HS-27A (cell line): Measurements from ENCODE around the gene ZNF488.

Experiments used
- DNase-seq: peaks from one replicate; pipeline ENCODE4 v3.0.0-alpha.2; 2012; ENCODE audit warnings: low read depth, missing footprints

The ZNF488 gene

GRCh38 chr10:47366181-47366631 lies 17.9 kb downstream of the ZNF488 start:
- DNase-seq, result no peak

DNA sequence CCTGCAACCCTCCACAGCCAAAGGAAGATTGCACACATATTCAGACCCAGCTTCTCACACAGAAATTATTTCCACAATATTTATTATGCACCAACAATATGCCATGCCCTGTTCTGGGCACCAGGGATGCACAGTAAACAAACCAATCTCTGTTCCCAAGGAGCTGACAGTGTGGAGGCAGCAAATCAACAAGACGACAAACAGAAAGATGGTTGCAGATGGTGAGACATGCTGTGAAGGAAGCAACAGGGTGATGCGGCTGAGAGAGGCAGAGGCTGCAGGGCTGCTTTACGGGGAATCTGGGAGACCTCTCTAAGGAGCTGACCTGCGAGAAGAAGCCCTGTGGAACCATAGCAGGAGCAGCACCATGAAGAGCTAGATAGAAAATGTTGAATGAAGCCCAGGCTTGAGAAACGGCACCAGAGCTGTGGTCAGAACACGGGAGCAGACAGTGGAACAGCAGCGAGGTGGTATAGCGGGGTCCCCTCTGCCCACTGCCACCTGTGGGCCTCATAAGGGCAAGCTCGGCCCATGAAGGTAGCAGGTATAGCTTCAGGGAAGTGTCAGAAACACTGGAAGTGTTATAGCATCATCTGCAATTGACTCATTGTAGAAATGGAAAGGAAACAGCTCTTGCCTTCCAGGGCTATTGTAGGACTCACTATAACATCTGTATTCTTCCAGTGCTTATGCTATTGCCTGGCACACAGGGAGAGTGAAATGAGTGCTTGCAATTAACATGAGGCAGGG lies 18.5 kb downstream of the ZNF488 start:
- no peak for DNase-seq

DNA sequence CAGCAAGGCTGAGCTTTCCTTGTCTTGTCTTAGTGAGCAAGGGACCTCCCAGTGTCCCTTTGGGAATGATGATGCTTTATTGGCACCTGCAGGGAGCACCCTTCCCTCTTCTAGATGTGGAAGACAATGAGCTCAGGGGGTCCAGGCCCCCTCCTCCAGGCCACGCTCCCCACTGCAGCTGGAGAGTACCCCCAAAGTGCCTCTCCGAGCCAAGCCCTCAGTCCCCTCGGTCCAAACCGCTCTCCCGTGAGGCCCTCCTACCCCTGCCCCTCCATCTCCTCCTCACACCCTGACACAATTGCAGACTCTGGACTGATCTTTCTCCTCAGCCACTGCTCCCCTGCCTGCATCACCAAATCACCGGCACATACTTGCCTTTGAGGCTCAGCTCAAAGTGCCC lies 19.2 kb downstream of the ZNF488 start:
- no peak for DNase-seq

DNA sequence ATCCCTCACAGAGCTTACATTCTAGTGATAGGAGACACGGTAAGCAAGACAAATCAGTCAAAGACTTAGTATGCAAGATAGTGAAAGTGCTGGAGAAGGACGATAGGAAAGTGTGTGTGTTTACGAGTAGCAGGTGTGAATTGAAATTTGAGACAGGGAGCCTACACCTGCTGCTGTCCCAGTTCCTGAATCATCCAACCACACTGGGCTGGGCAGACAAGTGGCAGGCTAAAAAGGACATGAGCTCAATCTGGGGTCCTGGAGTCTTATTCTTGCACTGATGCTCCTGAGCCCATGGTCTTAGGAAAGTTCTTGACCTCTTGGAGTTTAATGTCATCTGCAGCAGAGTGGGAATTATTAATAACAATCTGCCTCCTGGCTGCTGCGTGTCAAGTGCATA lies 19.7 kb downstream of the ZNF488 start:
- DNase-seq, result no peak

DNA sequence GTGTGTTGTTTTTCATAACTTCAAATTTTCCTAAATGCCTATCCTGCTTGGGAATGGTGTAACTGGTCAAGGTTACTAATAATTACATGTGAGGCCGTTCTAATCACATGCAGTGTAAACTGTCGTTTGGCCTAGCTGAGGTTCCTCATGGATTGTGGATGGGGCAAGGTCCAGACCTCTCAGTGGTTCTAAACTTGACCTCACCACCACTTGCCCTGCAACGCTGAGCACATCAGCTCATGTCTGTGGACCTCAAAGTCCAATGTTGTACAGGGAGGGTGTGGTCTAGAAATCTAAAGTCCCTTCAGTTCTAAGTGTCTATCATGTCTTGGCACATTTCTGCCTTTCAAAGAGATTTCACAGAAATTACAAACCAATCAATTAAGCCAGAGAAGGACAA lies 20.3 kb downstream of the ZNF488 start:
- DNase-seq, result no peak

- DNase-seq, result no peak
Observed at GRCh38 chr10:47362199-47362598, 21.9 kb downstream of the ZNF488 start.

GRCh38 chr10:47361293-47361692 lies 22.8 kb downstream of the ZNF488 start:
- DNase-seq, result no peak

DNA sequence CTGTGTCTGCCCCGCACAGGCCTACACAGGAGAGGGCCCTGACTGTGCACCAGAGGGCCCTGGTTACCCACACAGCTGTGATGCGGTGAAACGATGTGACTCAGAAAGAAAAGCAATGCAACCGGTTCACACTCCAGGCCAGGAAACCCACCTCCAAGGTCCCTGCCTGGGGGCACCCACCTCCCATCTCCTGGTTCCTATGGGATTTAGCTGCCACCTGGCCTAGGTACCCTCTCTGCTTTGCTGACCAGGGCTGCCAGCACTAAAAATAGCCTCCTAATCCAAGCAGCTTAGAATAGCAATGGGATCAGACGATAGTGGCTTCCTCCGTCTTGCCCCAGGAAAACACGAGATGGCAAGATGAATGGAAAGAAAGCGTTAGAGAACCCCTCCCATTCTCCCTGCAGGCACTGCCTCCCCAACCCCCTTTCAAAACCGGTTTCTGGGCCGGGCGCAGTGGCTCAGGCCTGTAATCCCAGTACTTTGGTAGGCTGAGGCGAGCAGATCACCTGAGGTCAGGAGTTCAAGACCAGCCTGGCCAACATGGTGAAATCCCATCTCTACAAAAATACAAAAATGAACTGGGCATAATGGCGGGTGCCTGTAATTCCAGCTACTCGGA lies 23.6 kb downstream of the ZNF488 start:
- no peak for DNase-seq

- no peak for DNase-seq
Observed at GRCh38 chr10:47359626-47360418, 24.3 kb downstream of the ZNF488 start.

DNA sequence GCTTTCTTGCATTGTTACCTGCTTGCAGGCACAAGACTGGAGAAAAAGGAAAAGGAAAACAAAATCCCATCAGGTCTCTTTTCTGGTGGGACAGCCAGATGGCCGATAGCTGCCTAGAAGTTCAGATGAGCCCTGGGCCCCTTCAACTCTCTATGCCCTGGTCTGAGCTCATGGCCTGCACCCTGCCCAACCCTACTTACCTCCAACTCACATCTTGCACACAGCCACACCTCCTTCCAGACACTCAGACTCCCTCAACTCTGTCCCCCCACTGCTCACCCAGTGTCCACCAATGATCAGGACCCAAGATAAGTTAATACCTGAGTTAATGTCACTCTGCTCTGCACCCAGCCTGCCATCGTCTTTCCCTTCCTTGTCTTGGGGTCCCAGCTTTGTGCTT lies 25.0 kb downstream of the ZNF488 start:
- no peak for DNase-seq

DNA sequence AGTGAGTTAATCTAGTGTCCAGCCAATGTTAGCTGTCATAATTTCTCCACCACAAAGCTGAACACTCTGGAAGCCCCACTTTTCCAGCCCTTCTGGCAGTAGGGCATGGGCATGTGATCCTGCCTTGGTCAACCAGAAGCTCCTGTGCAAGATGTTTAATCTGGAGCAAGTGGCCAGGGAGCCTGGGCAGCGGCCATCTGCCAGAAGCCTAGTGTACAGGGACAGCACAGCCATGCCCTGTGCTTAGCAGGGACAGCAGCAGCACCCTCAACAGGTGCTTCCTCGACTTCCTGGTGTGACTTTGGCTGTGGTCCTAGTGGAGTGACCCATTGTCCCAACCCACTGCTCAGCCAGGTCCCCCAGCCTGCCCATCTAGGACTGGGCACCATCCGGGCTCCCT lies 25.6 kb downstream of the ZNF488 start:
- DNase-seq, result no peak

DNA sequence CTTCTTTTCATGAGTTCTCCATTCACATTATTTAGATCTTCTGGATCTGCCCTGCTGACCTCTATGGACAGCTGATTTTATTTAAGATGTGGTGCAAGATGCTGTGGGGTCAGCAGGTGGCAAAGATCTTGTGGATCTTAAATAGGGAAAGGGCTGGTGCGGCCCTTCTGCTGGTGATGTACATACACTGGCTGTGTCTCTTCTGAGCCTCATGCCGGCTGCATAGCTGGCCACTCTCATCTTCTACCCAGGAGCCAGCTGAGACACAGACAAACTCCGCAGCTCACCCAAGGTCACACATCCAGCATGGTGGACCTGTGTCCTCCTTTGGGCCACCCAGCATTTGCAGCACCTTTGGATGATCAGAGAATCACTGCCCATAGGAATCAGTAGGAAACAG lies 26.2 kb downstream of the ZNF488 start:
- DNase-seq, result no peak

DNA sequence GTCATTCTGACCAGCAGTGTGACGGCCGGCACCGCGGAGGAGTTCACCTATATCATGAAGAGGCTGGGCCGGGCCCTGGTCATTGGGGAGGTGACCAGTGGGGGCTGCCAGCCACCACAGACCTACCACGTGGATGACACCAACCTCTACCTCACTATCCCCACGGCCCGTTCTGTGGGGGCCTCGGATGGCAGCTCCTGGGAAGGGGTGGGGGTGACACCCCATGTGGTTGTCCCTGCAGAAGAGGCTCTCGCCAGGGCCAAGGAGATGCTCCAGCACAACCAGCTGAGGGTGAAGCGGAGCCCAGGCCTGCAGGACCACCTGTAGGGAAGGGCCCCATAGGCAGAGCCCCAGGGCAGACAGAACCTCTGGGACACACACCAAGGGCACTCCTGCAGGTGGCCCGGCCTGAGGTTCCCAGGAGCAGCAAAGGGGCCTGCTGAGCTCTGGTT lies 26.9 kb downstream of the ZNF488 start:
- no peak for DNase-seq

DNA sequence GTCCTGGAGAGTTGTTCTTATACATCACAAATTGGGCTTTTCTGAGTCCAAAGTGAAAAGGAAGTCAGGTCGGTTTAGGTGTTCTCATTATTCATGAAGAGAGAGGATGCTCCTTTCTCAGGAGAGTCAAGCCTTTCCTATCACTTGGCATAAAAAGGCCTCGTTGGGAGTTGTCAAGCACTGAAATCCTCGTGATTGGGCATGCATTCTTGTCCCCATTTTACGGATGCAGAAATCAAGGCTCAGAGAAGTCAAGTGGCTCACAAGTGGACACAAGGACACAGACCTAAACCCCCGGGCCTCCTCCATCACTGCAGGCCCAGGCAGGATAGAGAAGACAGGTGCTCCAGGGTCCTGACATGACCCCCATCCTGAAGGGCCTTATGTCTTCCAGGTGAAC lies 27.4 kb downstream of the ZNF488 start:
- no peak for DNase-seq

DNA sequence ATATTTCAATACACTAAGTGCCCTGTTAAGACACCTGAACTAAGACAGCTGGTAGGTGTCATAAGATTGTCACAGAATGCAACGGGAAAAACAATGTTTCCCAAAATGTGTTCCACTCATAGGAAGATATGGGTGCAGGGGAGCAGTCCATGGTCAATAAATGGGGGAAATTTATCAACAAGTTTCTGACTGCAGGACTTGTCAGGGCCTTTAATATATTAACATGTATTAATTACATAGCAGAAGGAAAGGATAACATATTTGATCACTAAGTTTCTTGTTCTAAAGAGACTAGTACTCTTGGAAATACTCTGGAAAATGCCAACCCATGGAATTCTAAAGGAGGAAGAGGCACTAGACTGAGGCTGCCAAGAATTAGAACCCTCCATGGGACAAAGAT lies 29.2 kb downstream of the ZNF488 start:
- DNase-seq, result no peak

- DNase-seq, result no peak
Observed at GRCh38 chr10:47354165-47354564, 29.9 kb downstream of the ZNF488 start.

DNA sequence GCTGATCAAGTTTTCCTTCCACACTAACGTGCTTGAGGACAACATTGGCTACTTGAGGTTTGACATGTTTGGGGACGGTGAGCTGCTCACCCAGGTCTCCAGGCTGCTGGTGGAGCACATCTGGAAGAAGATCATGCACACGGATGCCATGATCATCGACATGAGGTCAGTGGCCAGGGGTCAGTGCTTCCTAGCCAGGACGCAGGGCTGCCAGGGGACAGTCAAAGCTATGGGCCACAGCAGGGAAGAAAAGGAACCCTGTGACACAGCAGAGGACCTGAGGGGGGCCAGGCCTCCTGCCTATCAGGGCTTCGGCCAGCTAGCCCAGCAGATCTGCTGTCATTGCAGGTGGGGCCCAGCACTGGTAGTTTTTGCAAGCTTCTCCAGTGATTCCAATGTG lies 30.7 kb downstream of the ZNF488 start:
- DNase-seq, result no peak

- no peak for DNase-seq
Observed at GRCh38 chr10:47351899-47352815, 31.9 kb downstream of the ZNF488 start.

GRCh38 chr10:47350671-47351640 lies 33.1 kb downstream of the ZNF488 start:
- DNase-seq, result no peak

GRCh38 chr10:47349941-47350371 lies 34.1 kb downstream of the ZNF488 start:
- no peak for DNase-seq

DNA sequence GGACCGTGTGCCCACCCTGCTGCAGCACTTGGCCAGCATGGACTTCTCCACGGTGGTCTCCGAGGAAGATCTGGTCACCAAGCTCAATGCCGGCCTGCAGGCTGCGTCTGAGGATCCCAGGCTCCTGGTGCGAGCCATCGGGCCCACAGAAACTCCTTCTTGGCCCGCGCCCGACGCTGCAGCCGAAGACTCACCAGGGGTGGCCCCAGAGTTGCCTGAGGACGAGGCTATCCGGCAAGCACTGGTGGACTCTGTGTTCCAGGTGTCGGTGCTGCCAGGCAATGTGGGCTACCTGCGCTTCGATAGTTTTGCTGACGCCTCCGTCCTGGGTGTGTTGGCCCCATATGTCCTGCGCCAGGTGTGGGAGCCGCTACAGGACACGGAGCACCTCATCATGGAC lies 34.6 kb downstream of the ZNF488 start:
- no peak for DNase-seq
